HUES64 (cell line): ENCODE results near the gene RPTN.
"Not testable (repeated sequence)": the region's sequence is repeated elsewhere in the genome, so short reads cannot be mapped to it uniquely, and the experiment has no call there.

Experiments used
- H3K27ac ChIP-seq: 2 replicates; pipeline ENCODE4 v1.7.0; 2013; ENCODE audit warnings: low read depth, low read length, inconsistent platforms
- H3K27me3 ChIP-seq: 2 replicates; pipeline ENCODE4 v1.6.1; 2013; ENCODE audit warnings: mild to moderate bottlenecking, low read length; ENCODE audit not compliant: insufficient read depth
- H3K36me3 ChIP-seq: 2 replicates; pipeline ENCODE4 v1.6.1; 2013; ENCODE audit warnings: mild to moderate bottlenecking, low read length; ENCODE audit not compliant: insufficient read depth
- H3K4me1 ChIP-seq: 2 replicates; pipeline ENCODE4 v1.6.1; 2013; ENCODE audit warnings: mild to moderate bottlenecking, low read length, moderate library complexity; ENCODE audit not compliant: insufficient read depth
- H3K4me3 ChIP-seq: 2 replicates; pipeline ENCODE4 v1.5.1; 2013; ENCODE audit warnings: mild to moderate bottlenecking, low read length, moderate library complexity
- H3K9ac ChIP-seq: 2 replicates; pipeline ENCODE4 v1.6.1; 2013; ENCODE audit warnings: mild to moderate bottlenecking, low read depth, low read length
- H3K9me3 ChIP-seq: 2 replicates; pipeline ENCODE4 v1.6.1; 2013; ENCODE audit warnings: low read depth, low read length; ENCODE audit not compliant: insufficient read depth
- WGBS: fragments of 150-250, 120-280 bp; methylation state at CpG from one replicate; pipeline ENCODE4 v1.1.7; 2013; ENCODE audit warnings: missing lambda C conversion rate; 5-methylcytosine and 5-hydroxymethylcytosine counted together

The RPTN gene

GRCh38 chr1:152162792-152163463, 3.9 kb upstream of the RPTN start:
- Histone ChIP-seq H3K36me3 (no peaks in the 10 kb centered on the region), H3K9ac (no peak overlapping the region), H3K27me3 (no peaks in the 10 kb centered on the region), H3K9me3 (peaks cover 19% of the 10 kb centered on the region), H3K4me3 (no peak overlapping the region), H3K4me1 (no peaks in the 10 kb centered on the region), H3K27ac (no peak overlapping the region)
- 93% methylated on average over 1 of the region's 1 CpG for WGBS

- no peak overlapping the region for H3K4me3 ChIP-seq
- no peaks in the 10 kb centered on the region for H3K36me3 ChIP-seq
- no peak overlapping the region for H3K9ac ChIP-seq
- H3K27me3 ChIP-seq, result no peaks in the 10 kb centered on the region
- peaks cover 23% of the 10 kb centered on the region for H3K9me3 ChIP-seq
- H3K27ac ChIP-seq, result no peak overlapping the region
- no peaks in the 10 kb centered on the region for H3K4me1 ChIP-seq
- WGBS, result 53% methylated on average over 3 of the region's 3 CpGs
These were observed 1.5 kb upstream of the RPTN start for GRCh38 chr1:152160576-152160975.

- Histone ChIP-seq H3K9ac (no peak overlapping the region), H3K9me3 (peaks cover 53% of the 10 kb centered on the region), H3K4me1 (no peaks in the 10 kb centered on the region), H3K36me3 (no peaks in the 10 kb centered on the region), H3K4me3 (no peak overlapping the region), H3K27ac (no peak overlapping the region), H3K27me3 (no peaks in the 10 kb centered on the region)
- WGBS, result 77% methylated on average over 3 of the region's 3 CpGs
These were observed 5.0 kb downstream of the RPTN start for GRCh38 chr1:152153996-152154395.

GRCh38 chr1:152151646-152152045, 7.4 kb downstream of the RPTN start:
- H3K27ac ChIP-seq, result no peak overlapping the region
- no peaks in the 10 kb centered on the region for H3K27me3 ChIP-seq
- H3K4me1 ChIP-seq, result no peaks in the 10 kb centered on the region
- WGBS, result 47% methylated on average over 2 of the region's 2 CpGs
- H3K36me3 ChIP-seq, result no peaks in the 10 kb centered on the region
- peaks cover 73% of the 10 kb centered on the region for H3K9me3 ChIP-seq
- H3K9ac ChIP-seq, result no peak overlapping the region
- no peak overlapping the region for H3K4me3 ChIP-seq

GRCh38 chr1:152148981-152149380, 10.0 kb downstream of the RPTN start:
- Histone ChIP-seq H3K27me3 (no peaks in the 10 kb centered on the region), H3K9ac (no peak overlapping the region), H3K4me3 (no peak overlapping the region), H3K4me1 (no peaks in the 10 kb centered on the region), H3K27ac (no peak overlapping the region), H3K9me3 (peaks cover 62% of the 10 kb centered on the region), H3K36me3 (no peaks in the 10 kb centered on the region)
- 25% methylated on average over 1 of the region's 1 CpG for WGBS

- no peak overlapping the region for H3K4me3 ChIP-seq
- no peaks in the 10 kb centered on the region for H3K36me3 ChIP-seq
- H3K9me3 ChIP-seq, result peaks cover 57% of the 10 kb centered on the region
- no peak overlapping the region for H3K9ac ChIP-seq
- H3K27ac ChIP-seq, result no peak overlapping the region
- no peaks in the 10 kb centered on the region for H3K27me3 ChIP-seq
- no peaks in the 10 kb centered on the region for H3K4me1 ChIP-seq
- WGBS, result 51% methylated on average over 3 of the region's 3 CpGs
These were observed 11.0 kb downstream of the RPTN start for GRCh38 chr1:152148051-152148450.

- peaks cover 49% of the 10 kb centered on the region for H3K9me3 ChIP-seq
- 71% methylated on average over 4 of the region's 4 CpGs for WGBS
- H3K36me3 ChIP-seq, result no peaks in the 10 kb centered on the region
- H3K4me3 ChIP-seq, result no peak overlapping the region
- H3K27ac ChIP-seq, result no peak overlapping the region
- no peaks in the 10 kb centered on the region for H3K4me1 ChIP-seq
- no peaks in the 10 kb centered on the region for H3K27me3 ChIP-seq
- H3K9ac ChIP-seq, result no peak overlapping the region
These were observed 13.3 kb downstream of the RPTN start for GRCh38 chr1:152145769-152146168.

- not testable (repeated sequence) for H3K4me1 ChIP-seq, H3K27me3 ChIP-seq, H3K9ac ChIP-seq, H3K27ac ChIP-seq, H3K4me3 ChIP-seq, H3K36me3 ChIP-seq
- WGBS, result 91% methylated on average over 25 of the region's 25 CpGs
- H3K9me3 ChIP-seq, result peaks cover 45% of the 10 kb centered on the region
These were observed 14.3 kb downstream of the RPTN start for GRCh38 chr1:152144674-152145183.

GRCh38 chr1:152143150-152143887, 15.7 kb downstream of the RPTN start:
- H3K36me3 ChIP-seq, result no peaks in the 10 kb centered on the region
- no peak overlapping the region for H3K4me3 ChIP-seq
- H3K9me3 ChIP-seq, result peaks cover 31% of the 10 kb centered on the region
- no peaks in the 10 kb centered on the region for H3K27me3 ChIP-seq
- H3K9ac ChIP-seq, result no peak overlapping the region
- WGBS, result 92% methylated on average over 1 of the region's 2 CpGs
- no peak overlapping the region for H3K27ac ChIP-seq
- H3K4me1 ChIP-seq, result no peaks in the 10 kb centered on the region

- WGBS, result 5% methylated on average over 1 of the region's 1 CpG
- no peaks in the 10 kb centered on the region for H3K27me3 ChIP-seq
- peaks cover 25% of the 10 kb centered on the region for H3K9me3 ChIP-seq
- no peak overlapping the region for H3K4me3 ChIP-seq
- no peaks in the 10 kb centered on the region for H3K4me1 ChIP-seq
- no peak overlapping the region for H3K27ac ChIP-seq
- H3K36me3 ChIP-seq, result no peaks in the 10 kb centered on the region
- no peak overlapping the region for H3K9ac ChIP-seq
These were observed 16.9 kb downstream of the RPTN start for GRCh38 chr1:152141971-152142584.

- H3K27ac ChIP-seq, result no peak overlapping the region
- no peak overlapping the region for H3K4me3 ChIP-seq
- H3K36me3 ChIP-seq, result no peaks in the 10 kb centered on the region
- no peaks in the 10 kb centered on the region for H3K4me1 ChIP-seq
- no peaks in the 10 kb centered on the region for H3K27me3 ChIP-seq
- H3K9ac ChIP-seq, result no peak overlapping the region
- H3K9me3 ChIP-seq, result peaks cover 20% of the 10 kb centered on the region
These were observed 21.8 kb downstream of the RPTN start for GRCh38 chr1:152137215-152137614.
